ENCODE results near the gene PGF.

Gene PGF

GRCh38 chr14:74924061-74924460 lies 31.3 kb downstream of the PGF start:
- TF ChIP-seq, protein P1, sequence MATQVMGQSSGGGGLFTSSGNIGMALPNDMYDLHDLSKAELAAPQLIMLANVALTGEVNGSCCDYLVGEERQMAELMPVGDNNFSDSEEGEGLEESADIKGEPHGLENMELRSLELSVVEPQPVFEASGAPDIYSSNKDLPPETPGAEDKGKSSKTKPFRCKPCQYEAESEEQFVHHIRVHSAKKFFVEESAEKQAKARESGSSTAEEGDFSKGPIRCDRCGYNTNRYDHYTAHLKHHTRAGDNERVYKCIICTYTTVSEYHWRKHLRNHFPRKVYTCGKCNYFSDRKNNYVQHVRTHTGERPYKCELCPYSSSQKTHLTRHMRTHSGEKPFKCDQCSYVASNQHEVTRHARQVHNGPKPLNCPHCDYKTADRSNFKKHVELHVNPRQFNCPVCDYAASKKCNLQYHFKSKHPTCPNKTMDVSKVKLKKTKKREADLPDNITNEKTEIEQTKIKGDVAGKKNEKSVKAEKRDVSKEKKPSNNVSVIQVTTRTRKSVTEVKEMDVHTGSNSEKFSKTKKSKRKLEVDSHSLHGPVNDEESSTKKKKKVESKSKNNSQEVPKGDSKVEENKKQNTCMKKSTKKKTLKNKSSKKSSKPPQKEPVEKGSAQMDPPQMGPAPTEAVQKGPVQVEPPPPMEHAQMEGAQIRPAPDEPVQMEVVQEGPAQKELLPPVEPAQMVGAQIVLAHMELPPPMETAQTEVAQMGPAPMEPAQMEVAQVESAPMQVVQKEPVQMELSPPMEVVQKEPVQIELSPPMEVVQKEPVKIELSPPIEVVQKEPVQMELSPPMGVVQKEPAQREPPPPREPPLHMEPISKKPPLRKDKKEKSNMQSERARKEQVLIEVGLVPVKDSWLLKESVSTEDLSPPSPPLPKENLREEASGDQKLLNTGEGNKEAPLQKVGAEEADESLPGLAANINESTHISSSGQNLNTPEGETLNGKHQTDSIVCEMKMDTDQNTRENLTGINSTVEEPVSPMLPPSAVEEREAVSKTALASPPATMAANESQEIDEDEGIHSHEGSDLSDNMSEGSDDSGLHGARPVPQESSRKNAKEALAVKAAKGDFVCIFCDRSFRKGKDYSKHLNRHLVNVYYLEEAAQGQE (IDR thresholded peaks at IDR 0.05; ENCODE audit: insufficient replicate concordance, low read depth), result no peak
- TF ChIP-seq SPI1 (IDR thresholded peaks at IDR 0.05; ENCODE audit: borderline replicate concordance, low read depth) (no peak), GABPA (IDR thresholded peaks at IDR 0.05; ENCODE audit: low read depth) (no peak), POLR2AphosphoS5 (IDR thresholded peaks at IDR 0.05; ENCODE audit: low read depth) (no peak)
- TF ChIP-seq, protein P2, sequence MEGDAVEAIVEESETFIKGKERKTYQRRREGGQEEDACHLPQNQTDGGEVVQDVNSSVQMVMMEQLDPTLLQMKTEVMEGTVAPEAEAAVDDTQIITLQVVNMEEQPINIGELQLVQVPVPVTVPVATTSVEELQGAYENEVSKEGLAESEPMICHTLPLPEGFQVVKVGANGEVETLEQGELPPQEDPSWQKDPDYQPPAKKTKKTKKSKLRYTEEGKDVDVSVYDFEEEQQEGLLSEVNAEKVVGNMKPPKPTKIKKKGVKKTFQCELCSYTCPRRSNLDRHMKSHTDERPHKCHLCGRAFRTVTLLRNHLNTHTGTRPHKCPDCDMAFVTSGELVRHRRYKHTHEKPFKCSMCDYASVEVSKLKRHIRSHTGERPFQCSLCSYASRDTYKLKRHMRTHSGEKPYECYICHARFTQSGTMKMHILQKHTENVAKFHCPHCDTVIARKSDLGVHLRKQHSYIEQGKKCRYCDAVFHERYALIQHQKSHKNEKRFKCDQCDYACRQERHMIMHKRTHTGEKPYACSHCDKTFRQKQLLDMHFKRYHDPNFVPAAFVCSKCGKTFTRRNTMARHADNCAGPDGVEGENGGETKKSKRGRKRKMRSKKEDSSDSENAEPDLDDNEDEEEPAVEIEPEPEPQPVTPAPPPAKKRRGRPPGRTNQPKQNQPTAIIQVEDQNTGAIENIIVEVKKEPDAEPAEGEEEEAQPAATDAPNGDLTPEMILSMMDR (IDR thresholded peaks at IDR 0.05; ENCODE audit: insufficient read depth, low read length), result no peak
- Histone ChIP-seq H3K27me3 (ENCODE audit: insufficient read depth, poor library complexity, severe bottlenecking) (no peaks in the 10 kb centered on the region), H3K27ac (replicated peaks) (no peak overlapping the region), H3K4me3 (replicated peaks; ENCODE audit: insufficient read depth, low read length) (no peak overlapping the region)
- no peak for DNase-seq (ENCODE audit: low read depth in 1 of 2, low spot score in 1 of 2)

- TF ChIP-seq SPI1 (IDR thresholded peaks at IDR 0.05; ENCODE audit: borderline replicate concordance, low read depth) (no peak), POLR2AphosphoS5 (IDR thresholded peaks at IDR 0.05; ENCODE audit: low read depth) (no peak), GABPA (IDR thresholded peaks at IDR 0.05; ENCODE audit: low read depth) (no peak)
- TF ChIP-seq, protein P2 (IDR thresholded peaks at IDR 0.05; ENCODE audit: insufficient read depth, low read length), result no peak
- TF ChIP-seq, protein P1 (IDR thresholded peaks at IDR 0.05; ENCODE audit: insufficient replicate concordance, low read depth), result no peak
- peak; percentile 38 to 57 for DNase-seq (ENCODE audit: low read depth in 1 of 2, low spot score in 1 of 2)
- H3K27ac ChIP-seq (replicated peaks), result no peak within 1 kb of the TSS
- no peaks in the 10 kb centered on the region for H3K27me3 ChIP-seq (ENCODE audit: insufficient read depth, poor library complexity, severe bottlenecking)
- H3K4me3 ChIP-seq (replicated peaks; ENCODE audit: insufficient read depth, low read length), result peak within 1 kb of the TSS; percentile 68
Observed at GRCh38 chr14:74922752-74923401, 32.5 kb downstream of the PGF start, which contains the start of gene RPS6KL1. Gene RPS6KL1, minus strand, starts transcription at chr14:74923260. Its CDS starts 1,719 bp downstream, at chr14:74921541.

DNA sequence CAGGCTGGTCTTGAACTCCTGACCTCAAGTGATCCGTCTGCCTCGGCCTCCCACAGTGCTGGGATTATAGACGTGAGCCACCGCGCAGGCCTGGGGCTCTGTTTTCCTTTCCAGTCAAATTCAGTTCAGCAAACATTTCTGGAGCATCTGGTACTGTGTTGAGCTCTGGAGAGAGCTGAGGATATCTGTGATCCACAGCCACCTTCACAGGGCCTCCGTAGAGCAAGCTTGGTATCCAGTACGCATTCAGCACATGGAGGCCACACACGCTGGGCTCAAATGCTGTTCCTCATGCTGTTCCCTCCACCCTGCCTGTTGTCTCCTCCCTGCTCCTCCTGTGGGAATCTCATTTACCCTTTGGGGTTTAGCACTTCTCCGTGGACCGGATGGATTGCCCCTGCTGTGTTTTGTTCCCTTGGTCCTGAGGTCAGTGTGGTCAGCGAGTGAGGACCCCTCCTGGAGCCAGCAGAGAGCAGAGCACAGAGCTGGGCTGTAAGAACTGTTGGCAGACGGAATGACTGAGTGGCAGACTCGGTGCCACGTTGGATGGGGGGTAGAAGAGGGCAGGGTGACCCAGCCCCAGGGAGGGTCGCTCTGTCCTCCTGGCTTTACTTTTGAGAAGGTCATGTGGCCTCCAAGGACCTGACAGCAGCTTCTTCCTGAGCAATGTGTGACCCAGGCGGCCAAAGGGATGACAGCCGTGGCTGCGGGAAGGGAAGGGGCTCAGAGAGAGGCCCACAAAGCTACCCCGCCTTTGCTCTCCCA lies 33.2 kb downstream of the PGF start:
- Histone ChIP-seq H3K27ac (replicated peaks) (no peak overlapping the region), H3K27me3 (ENCODE audit: insufficient read depth, poor library complexity, severe bottlenecking) (no peaks in the 10 kb centered on the region), H3K4me3 (replicated peaks; ENCODE audit: insufficient read depth, low read length) (peak overlapping the region; percentile 68)
- DNase-seq (ENCODE audit: low read depth in 1 of 2, low spot score in 1 of 2), result no peak
- TF ChIP-seq SPI1 (IDR thresholded peaks at IDR 0.05; ENCODE audit: borderline replicate concordance, low read depth) (no peak), GABPA (IDR thresholded peaks at IDR 0.05; ENCODE audit: low read depth) (no peak), POLR2AphosphoS5 (IDR thresholded peaks at IDR 0.05; ENCODE audit: low read depth) (no peak)
- TF ChIP-seq, protein P2 (IDR thresholded peaks at IDR 0.05; ENCODE audit: insufficient read depth, low read length), result no peak
- TF ChIP-seq, protein P1 (IDR thresholded peaks at IDR 0.05; ENCODE audit: insufficient replicate concordance, low read depth), result no peak

Measured in HL-60 (cell line).